Activated CD4-positive, alpha-beta T cell treated with anti-CD3 and anti-CD28 coated beads, Interleukin-2, amount 10 ng/mL, durations not matched to agents 7 days and 5 days (primary cell): ENCODE data around the gene ADAP2. TPM values are rescaled to one million over a fixed set of nuclear protein-coding genes. Genes with fewer than 3 reads are reported as not detected.
"Not testable (repeated sequence)": the region's sequence is repeated elsewhere in the genome, so short reads cannot be mapped to it uniquely, and the experiment has no call there.

Experiments used
- CTCF ChIA-PET: fragments of 350-600 bp; sonication (Branson Sonifier 250); formaldehyde crosslinking; loops from one replicate; lab custom pipeline; 2021; ENCODE audit warnings: antibody characterized with exemption; lab: Charles Lee
- POLR2A ChIA-PET: fragments of 350-600 bp; sonication (Branson Sonifier 250); formaldehyde crosslinking; loops from one replicate; lab custom pipeline; 2021; ENCODE audit warnings: antibody characterized with exemption; lab: Charles Lee
- DNase-seq: peaks from one replicate; pipeline ENCODE4 v3.0.0-alpha.2; 2020
- H3K27ac Mint-ChIP-seq: one replicate; pipeline ENCODE4 v1.8.0; 2021; ENCODE audit warnings: mild to moderate bottlenecking, moderate library complexity, mixed read lengths
- H3K27me3 Mint-ChIP-seq: one replicate; pipeline ENCODE4 v1.8.0; 2021; ENCODE audit warnings: mixed read lengths
- H3K36me3 Mint-ChIP-seq: one replicate; pipeline ENCODE4 v1.8.0; 2021; ENCODE audit warnings: low read depth, mixed read lengths
- H3K4me1 Mint-ChIP-seq: one replicate; pipeline ENCODE4 v1.8.0; 2021; ENCODE audit warnings: mixed read lengths
- H3K4me3 Mint-ChIP-seq: one replicate; pipeline ENCODE4 v1.8.0; 2021; ENCODE audit warnings: mild to moderate bottlenecking, moderate library complexity, mixed read lengths
- H3K9me3 Mint-ChIP-seq: one replicate; pipeline ENCODE4 v1.8.0; 2021; ENCODE audit warnings: mixed read lengths
- total RNA-seq, 2 experiments: library from RNA; stranded (reverse); gene quantifications; one replicate each; pipeline ENCODE4 v1.2.3, GENCODE V29; 2021

The ADAP2 gene
- total RNA-seq, 2 experiments from 2014 or later: 0.65 to 1.1 TPM

DNA sequence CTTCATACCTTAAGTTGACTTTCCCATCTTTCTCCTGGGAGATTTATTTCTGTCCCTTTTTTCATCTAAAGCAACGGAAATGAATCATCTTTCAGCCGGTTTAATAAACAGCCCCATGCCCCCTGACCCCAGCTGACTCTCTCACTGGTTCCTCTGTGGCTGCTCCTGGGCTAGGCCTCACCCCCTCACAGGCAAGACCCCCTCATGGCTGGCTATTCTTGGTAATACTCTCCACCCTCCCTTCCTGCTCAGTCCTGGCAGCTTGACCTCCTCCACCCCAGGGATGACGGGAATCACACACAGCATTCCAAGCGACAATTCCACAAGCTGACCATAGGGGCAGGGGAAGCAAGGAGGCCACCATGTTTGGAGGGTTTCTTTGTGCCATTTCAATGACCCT, 1.5 kb upstream of the ADAP2 start:
- Mint-ChIP-seq H3K4me1 (peaks cover 8% of the 10 kb centered on the region), H3K9me3 (no peaks in the 10 kb centered on the region), H3K36me3 (no peaks in the 10 kb centered on the region), H3K4me3 (no peak overlapping the region), H3K27ac (no peak overlapping the region), H3K27me3 (peaks cover 42% of the 10 kb centered on the region)
- CTCF ChIA-PET: interaction anchor here (0.6 kb wide), 2 partner anchors 20 to 40 kb away, joined by 3 to 4 read pairs; no protein-coding TSS in a partner anchor
- DNase-seq: no peak
- POLR2A ChIA-PET: no interaction called here

DNA sequence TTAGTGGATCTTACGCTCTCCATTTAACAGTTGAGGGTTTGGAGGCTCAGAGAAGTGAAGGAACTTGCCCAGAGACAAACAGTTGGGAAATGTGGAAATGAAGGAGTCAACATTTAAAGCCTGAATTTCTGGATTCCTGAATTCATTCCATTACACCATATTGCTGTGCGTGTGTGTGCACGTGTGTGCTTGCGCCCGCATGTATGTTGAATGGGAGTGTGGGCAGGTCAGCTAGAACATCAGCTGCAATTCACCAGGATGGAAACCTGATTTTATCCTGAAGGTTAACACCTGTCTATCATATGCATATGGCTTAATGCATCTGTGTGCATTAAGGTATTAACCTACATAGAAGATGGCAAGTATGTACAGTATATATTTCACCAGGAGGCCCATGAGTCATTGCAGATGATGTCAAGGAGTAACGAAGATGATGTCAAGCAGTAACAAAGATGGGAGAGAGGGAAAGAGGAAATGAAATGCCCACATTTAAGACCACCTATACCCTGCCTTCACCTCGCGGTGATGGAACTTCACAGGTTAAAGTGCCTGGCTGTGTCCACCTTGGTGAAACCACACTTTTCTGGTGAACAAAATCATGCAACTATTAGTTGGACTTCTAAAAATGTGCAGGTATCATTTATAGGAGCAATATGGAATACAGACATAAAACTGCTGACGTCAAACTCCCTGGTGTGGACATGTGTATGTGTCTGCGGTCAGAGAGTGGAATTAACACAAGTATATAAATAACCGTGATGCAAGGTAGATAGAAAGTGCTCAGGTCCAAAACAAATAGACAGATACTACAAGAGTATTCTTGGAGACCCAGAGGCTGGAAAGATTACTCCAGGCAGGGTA, 832 bp upstream of the ADAP2 start:
- Mint-ChIP-seq H3K4me1 (peaks cover 8% of the 10 kb centered on the region), H3K27me3 (peaks cover 42% of the 10 kb centered on the region), H3K9me3 (no peaks in the 10 kb centered on the region), H3K36me3 (no peaks in the 10 kb centered on the region), H3K4me3 (no peak overlapping the region), H3K27ac (no peak overlapping the region)
- ChIA-PET CTCF (interaction anchor here (0.6 to 1.2 kb wide), 2 partner anchors 10 to 40 kb away, joined by 4 read pairs; no protein-coding TSS in a partner anchor), POLR2A (no interaction called here)
- DNase-seq: no peak

DNA sequence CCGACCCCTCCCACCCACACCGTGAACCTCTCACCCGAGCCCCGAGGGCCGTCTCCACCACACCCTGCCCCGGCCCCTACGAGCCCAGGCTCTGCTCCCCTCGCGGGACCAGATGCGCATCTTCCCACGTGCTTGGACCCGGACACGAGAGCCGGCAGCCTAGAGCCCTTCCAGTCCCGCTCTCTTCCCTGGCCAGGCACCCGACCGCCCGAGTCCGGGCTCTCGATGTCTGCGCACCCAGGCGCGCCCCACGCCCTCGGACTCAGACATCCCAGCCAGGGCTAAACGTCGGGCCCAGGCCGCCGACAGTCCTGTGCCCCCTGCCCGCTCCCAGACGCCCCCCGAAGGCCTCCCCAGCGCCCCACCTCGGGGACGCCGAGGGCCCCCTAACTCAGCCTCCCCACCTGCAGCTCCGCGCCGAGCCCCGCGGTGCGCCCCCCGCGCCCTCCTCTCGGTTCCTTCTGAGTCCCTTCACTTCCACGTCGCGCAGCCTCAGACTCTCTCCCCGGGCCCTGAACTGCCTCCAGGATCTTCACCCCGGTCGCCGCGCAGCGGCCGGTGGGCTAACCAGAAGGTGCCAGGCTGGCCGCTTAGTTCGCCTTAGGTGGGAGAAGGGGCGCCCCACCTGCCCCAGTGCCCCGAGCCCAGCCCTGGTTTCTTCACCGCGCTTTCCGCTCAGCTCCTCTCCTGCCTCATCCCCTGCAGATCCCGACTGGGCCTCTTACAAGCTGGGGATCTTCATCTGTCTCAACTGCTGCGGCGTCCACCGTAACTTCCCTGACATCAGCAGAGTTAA, 688 bp downstream of the ADAP2 start:
- DNase-seq: peak; percentile 6
- peak overlapping the region; percentile 58 for H3K4me3 Mint-ChIP-seq
- no peaks in the 10 kb centered on the region for H3K36me3 Mint-ChIP-seq
- H3K27me3 Mint-ChIP-seq: peaks cover 49% of the 10 kb centered on the region
- no peaks in the 10 kb centered on the region for H3K9me3 Mint-ChIP-seq
- ChIA-PET CTCF (interaction anchor here (0.6 to 1.2 kb wide), 3 partner anchors 11 to 979 kb away, joined by 3 to 5 read pairs (median 4); partner anchors contain the start of gene UTP6), POLR2A (no interaction called here)
- H3K27ac Mint-ChIP-seq: no peak overlapping the region
- H3K4me1 Mint-ChIP-seq: peaks cover 8% of the 10 kb centered on the region

DNA sequence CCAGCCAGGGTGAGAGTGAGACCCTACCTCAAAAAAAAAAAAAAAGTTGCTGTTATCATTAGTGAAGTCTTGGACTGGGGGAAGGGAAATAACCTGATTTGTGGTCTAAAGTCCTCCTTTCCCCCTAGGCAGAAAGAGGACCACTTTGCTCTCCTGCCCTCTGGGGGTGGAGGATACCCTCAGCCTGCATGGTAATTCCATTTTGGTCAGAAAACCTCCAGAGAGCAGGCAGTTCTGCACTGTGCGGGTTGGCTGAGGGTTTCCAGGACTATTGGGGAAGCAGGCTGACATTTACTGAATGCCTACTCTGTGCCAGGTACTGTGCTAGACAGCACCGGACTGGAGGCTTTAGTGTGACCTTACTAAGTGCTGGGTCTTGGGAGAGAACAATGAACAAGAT, 2.6 kb downstream of the ADAP2 start:
- no peaks in the 10 kb centered on the region for H3K36me3 Mint-ChIP-seq
- ChIA-PET CTCF (interaction anchor here (0.6 kb wide), 1 partner anchor 834 kb away, joined by 3 read pairs; no protein-coding TSS in a partner anchor), POLR2A (no interaction called here)
- no peak overlapping the region for H3K27ac Mint-ChIP-seq
- no peaks in the 10 kb centered on the region for H3K9me3 Mint-ChIP-seq
- H3K4me1 Mint-ChIP-seq: peaks cover 8% of the 10 kb centered on the region
- H3K27me3 Mint-ChIP-seq: peaks cover 45% of the 10 kb centered on the region
- H3K4me3 Mint-ChIP-seq: no peak overlapping the region
- no peak for DNase-seq

DNA sequence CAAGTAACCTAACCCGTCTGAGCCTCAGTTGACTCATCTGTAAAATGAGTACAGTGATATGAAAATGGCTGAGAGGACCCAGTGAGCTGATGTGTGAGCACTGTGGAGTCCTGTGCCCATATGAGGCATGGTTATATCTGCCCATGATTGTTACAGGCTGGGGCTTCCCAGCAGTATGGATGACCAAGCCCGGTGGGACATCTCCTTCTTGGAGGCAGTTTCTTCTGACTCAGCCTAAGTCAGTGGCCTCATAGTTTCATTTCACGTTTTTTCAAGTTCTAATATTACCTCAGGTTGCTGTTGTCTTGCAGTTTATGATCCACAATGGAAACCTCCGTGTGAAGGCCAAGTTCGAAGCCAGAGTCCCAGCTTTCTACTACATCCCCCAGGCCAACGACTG, 4.8 kb downstream of the ADAP2 start:
- peaks cover 6% of the 10 kb centered on the region for H3K4me1 Mint-ChIP-seq
- peaks cover 30% of the 10 kb centered on the region for H3K27me3 Mint-ChIP-seq
- no peak overlapping the region for H3K27ac Mint-ChIP-seq
- no peak overlapping the region for H3K4me3 Mint-ChIP-seq
- ChIA-PET POLR2A (no interaction called here), CTCF (no interaction called here)
- H3K36me3 Mint-ChIP-seq: no peaks in the 10 kb centered on the region
- no peak for DNase-seq
- no peaks in the 10 kb centered on the region for H3K9me3 Mint-ChIP-seq

DNA sequence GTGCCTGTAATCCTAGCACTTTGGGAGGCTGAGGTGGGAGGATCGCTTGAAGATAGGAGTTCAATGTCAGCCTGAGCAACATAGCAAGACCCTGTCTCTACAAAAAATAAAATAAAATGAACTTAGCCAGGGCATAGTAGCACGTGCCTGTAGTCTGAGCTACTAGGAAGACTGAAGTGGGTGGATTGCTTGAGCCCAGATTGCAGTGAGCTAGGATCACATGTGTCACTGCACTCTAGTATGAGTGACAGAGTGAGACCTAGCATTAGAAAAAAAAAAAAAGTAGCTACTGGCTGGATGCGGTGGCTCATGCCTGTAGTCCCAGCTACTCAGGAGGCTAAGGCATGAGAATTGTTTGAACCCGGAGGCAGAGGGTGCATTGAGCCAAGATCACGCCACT, 6.0 kb downstream of the ADAP2 start:
- Mint-ChIP-seq H3K4me1 (peaks cover 2% of the 10 kb centered on the region), H3K27ac (no peak overlapping the region), H3K4me3 (no peak overlapping the region), H3K27me3 (peaks cover 22% of the 10 kb centered on the region), H3K9me3 (no peaks in the 10 kb centered on the region), H3K36me3 (no peaks in the 10 kb centered on the region)
- ChIA-PET POLR2A (no interaction called here), CTCF (interaction anchor here (0.6 to 1.3 kb wide), 3 partner anchors 11 to 52 kb away, joined by 3 to 4 read pairs (median 3); no protein-coding TSS in a partner anchor)
- no peak for DNase-seq

DNA sequence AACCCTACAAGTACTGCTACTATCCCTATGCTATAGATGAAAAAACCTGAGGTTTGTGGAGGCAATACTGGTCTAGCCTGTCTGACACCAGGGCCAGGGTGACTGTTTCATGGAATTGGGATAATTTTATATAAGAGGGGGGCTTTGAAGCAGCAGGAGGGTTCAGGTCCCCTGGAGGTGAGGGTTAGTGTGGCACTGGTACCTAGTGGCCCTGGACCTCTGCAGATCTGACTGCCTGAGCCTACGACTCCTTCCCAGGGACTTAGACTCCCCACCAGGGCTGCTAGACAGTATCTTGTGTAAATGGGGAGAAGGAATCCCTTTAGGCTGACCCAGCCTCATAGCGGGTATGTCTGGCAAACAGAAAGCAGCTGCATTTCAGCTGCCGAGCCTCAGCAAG, 6.8 kb downstream of the ADAP2 start:
- H3K4me3 Mint-ChIP-seq: no peak overlapping the region
- H3K9me3 Mint-ChIP-seq: no peaks in the 10 kb centered on the region
- H3K27me3 Mint-ChIP-seq: peaks cover 14% of the 10 kb centered on the region
- H3K4me1 Mint-ChIP-seq: no peaks in the 10 kb centered on the region
- POLR2A ChIA-PET: no interaction called here
- H3K36me3 Mint-ChIP-seq: no peaks in the 10 kb centered on the region
- CTCF ChIA-PET: interaction anchor here (0.9 to 1.3 kb wide), 2 partner anchors 11 to 26 kb away, joined by 3 to 4 read pairs; no protein-coding TSS in a partner anchor
- no peak for DNase-seq
- no peak overlapping the region for H3K27ac Mint-ChIP-seq

DNA sequence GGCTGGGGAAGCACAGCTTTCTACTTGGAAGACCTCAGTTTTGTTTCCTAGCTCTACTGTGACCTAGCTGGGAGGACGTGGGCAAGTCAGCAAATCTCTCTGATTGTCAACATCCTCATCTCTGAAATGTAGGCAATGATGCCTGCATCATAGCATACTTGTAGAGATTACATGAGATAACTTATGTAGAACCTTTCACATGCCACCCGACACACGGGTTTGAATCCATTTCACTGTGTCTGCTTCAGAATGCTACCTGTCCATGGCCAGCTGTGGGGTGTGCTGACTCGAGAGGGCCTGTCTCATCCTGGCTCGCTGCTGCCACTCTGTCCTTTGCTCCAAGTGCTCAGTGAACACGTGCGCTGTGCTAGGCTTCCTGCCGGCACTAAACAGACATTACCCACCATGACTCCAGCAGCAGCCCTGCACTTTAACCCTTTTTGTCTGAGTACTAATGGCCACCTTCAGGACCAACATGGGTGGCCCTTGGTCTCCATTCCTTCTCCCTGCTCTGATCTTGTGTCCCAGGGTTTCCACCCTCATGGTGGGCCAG, 7.4 kb downstream of the ADAP2 start:
- Mint-ChIP-seq H3K4me1 (no peaks in the 10 kb centered on the region), H3K9me3 (no peaks in the 10 kb centered on the region), H3K36me3 (no peaks in the 10 kb centered on the region), H3K4me3 (no peak overlapping the region), H3K27me3 (peaks cover 11% of the 10 kb centered on the region), H3K27ac (no peak overlapping the region)
- no peak for DNase-seq
- CTCF ChIA-PET: interaction anchor here (1.1 to 1.4 kb wide), 3 partner anchors 10 to 62 kb away, joined by 3 to 4 read pairs (median 3); no protein-coding TSS in a partner anchor
- POLR2A ChIA-PET: no interaction called here

DNA sequence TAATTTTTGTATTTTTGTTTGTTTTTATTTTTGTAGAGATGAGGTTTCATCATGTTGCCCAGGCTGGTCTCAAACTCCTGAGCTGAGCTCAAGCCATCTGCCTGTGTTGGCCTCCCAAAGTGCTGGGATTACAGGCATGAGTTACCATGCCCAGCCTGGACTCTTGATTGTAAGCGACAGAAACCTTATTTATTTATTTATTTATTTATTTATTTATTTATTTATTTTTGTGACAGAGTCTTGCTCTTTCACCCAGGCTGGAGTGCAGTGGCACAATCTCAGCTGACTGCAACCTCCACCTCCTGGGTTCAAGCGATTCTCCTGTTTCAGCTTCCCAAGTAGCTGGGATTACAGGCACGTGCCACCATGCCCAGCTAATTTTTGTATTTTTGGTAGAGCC, 8.1 kb downstream of the ADAP2 start:
- H3K27me3 Mint-ChIP-seq, POLR2A ChIA-PET, H3K36me3 Mint-ChIP-seq, H3K4me3 Mint-ChIP-seq, H3K9me3 Mint-ChIP-seq, H3K4me1 Mint-ChIP-seq, H3K27ac Mint-ChIP-seq, DNase-seq: not testable (repeated sequence)
- CTCF ChIA-PET: interaction anchor here (1.1 to 1.4 kb wide), 2 partner anchors 9 to 62 kb away, joined by 3 to 4 read pairs; no protein-coding TSS in a partner anchor

DNA sequence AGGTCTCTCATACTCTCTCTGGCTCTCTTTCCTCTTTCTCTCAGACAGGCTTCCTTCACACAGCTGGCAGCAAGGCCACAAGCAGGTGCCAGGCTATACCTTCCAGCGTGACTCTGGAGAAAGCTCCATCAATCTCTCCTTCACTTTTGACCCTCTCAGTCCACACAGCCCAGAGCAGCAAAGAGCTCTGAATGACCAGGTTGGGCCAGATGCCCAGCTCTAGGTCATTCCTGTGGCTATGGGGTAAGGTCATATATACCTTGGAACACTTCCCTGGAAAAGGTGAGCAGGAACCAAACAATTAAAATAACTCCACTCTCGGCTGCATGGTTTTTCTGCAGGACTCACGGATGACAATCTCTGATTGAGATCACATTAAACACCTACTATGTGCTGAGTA, 8.8 kb downstream of the ADAP2 start:
- Mint-ChIP-seq H3K27ac (no peak overlapping the region), H3K4me1 (no peaks in the 10 kb centered on the region), H3K9me3 (no peaks in the 10 kb centered on the region), H3K27me3 (peaks cover 7% of the 10 kb centered on the region), H3K4me3 (no peak overlapping the region), H3K36me3 (no peaks in the 10 kb centered on the region)
- no peak for DNase-seq
- ChIA-PET CTCF (interaction anchor here (0.6 to 1.9 kb wide), 4 partner anchors 9 to 130 kb away, joined by 3 to 5 read pairs (median 4); no protein-coding TSS in a partner anchor), POLR2A (no interaction called here)

DNA sequence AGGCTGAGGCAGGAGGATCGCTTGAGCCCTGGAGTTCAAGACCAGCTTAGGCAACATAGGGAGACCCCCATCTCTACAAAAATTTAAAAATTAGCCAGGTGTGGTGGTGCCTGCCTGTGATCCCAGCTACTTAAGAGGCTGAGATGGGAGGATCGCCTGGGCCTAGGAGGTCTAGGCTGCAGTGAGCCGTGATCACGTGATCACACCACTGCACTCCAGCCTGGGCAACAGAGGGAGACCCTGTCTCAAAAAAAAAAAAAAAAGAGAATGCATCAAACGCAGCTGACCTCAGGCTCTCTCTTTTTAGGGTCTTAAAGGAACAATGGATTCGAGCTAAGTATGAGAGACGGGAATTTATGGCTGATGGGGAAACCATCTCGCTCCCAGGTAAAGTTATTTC, 9.8 kb downstream of the ADAP2 start:
- H3K36me3 Mint-ChIP-seq, H3K27me3 Mint-ChIP-seq, H3K4me1 Mint-ChIP-seq, POLR2A ChIA-PET, H3K4me3 Mint-ChIP-seq, DNase-seq, H3K27ac Mint-ChIP-seq, H3K9me3 Mint-ChIP-seq: not testable (repeated sequence)
- CTCF ChIA-PET: interaction anchor here (1.0 to 1.9 kb wide), 3 partner anchors 16 to 27 kb away, joined by 3 to 5 read pairs (median 3); no protein-coding TSS in a partner anchor

DNA sequence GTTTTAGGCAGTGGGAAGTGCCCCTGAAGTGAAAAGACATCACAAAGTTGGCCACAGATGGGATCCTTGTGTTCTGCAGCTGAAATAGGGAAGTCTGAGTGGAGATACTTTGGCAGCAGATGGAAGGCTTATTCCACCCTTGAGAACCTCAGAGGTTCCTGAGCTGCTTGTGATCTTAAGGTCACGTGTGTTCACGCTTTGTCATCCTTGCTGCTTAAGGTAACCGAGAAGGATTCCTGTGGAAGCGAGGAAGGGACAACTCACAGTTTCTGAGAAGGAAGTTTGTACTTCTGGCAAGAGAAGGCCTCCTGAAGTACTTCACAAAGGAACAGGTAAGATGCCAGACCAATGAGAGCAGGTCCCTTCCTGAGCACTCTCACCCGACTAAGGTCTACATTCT, 12.2 kb downstream of the ADAP2 start:
- ChIA-PET POLR2A (no interaction called here), CTCF (no interaction called here)
- Mint-ChIP-seq H3K27ac (no peak overlapping the region), H3K4me1 (peaks cover 4% of the 10 kb centered on the region), H3K27me3 (no peaks in the 10 kb centered on the region), H3K36me3 (no peaks in the 10 kb centered on the region), H3K4me3 (no peak overlapping the region), H3K9me3 (no peaks in the 10 kb centered on the region)
- no peak for DNase-seq
